ENCODE measurements around the gene ANKRD11. TPM values are rescaled to one million over a fixed set of nuclear protein-coding genes. Genes with fewer than 3 reads are reported as not detected.
"Not testable (repeated sequence)": the region's sequence is repeated elsewhere in the genome, so short reads cannot be mapped to it uniquely, and the experiment has no call there.

ANKRD11 gene
- total RNA-seq, 1 donor from 2014 or later, result 164 TPM

DNA sequence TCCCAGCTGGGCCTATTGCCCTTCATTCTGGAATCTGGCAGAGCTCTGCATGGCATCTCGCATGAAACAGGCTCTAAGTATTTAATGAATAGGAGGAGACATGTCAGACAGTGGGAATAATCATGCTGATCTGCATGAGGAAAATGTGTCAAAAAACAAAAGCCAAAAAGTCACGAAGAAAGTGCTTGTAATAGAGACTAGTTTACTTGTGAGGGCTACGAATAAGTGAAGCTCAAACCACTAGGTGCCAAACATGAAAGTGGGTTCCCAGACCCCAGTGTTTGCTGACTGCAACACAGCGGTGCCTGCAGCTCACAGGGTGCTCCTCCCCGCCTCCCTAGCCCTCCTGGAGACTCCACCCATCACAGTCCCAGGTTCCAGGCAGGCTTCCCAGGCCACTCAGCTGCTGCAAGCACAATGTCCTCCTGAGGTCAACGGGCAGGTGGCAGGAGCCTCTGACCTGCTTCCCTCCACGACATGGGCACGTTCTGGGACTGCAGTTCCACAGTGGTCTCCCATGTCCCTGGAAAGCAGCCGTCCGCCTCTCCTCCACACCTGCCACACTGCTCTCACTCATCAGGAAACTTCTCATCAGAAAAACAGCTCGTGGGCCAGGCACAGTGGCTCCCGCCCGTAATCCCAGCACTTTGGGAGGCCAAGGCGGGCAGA is 96.5 kb downstream of the ANKRD11 start:
- H3K4me1 Mint-ChIP-seq, result peaks cover 35% of the 10 kb centered on the region
- H3K27me3 Mint-ChIP-seq (ENCODE audit: low read depth), result no peaks in the 10 kb centered on the region
- H3K36me3 Mint-ChIP-seq (ENCODE audit: low read depth), result peaks cover 5% of the 10 kb centered on the region
- DNase-seq (ENCODE audit: low read depth, low spot score), result no peak
- H3K27ac Mint-ChIP-seq (ENCODE audit: unreplicated experiment), result peak overlapping the region; percentile 84
- TF ChIP-seq, protein P1, sequence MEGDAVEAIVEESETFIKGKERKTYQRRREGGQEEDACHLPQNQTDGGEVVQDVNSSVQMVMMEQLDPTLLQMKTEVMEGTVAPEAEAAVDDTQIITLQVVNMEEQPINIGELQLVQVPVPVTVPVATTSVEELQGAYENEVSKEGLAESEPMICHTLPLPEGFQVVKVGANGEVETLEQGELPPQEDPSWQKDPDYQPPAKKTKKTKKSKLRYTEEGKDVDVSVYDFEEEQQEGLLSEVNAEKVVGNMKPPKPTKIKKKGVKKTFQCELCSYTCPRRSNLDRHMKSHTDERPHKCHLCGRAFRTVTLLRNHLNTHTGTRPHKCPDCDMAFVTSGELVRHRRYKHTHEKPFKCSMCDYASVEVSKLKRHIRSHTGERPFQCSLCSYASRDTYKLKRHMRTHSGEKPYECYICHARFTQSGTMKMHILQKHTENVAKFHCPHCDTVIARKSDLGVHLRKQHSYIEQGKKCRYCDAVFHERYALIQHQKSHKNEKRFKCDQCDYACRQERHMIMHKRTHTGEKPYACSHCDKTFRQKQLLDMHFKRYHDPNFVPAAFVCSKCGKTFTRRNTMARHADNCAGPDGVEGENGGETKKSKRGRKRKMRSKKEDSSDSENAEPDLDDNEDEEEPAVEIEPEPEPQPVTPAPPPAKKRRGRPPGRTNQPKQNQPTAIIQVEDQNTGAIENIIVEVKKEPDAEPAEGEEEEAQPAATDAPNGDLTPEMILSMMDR (conservative IDR thresholded peaks at IDR 0.05), result no peak
- H3K9me3 Mint-ChIP-seq, result no peaks in the 10 kb centered on the region
- H3K4me3 Mint-ChIP-seq, result no peak overlapping the region

DNA sequence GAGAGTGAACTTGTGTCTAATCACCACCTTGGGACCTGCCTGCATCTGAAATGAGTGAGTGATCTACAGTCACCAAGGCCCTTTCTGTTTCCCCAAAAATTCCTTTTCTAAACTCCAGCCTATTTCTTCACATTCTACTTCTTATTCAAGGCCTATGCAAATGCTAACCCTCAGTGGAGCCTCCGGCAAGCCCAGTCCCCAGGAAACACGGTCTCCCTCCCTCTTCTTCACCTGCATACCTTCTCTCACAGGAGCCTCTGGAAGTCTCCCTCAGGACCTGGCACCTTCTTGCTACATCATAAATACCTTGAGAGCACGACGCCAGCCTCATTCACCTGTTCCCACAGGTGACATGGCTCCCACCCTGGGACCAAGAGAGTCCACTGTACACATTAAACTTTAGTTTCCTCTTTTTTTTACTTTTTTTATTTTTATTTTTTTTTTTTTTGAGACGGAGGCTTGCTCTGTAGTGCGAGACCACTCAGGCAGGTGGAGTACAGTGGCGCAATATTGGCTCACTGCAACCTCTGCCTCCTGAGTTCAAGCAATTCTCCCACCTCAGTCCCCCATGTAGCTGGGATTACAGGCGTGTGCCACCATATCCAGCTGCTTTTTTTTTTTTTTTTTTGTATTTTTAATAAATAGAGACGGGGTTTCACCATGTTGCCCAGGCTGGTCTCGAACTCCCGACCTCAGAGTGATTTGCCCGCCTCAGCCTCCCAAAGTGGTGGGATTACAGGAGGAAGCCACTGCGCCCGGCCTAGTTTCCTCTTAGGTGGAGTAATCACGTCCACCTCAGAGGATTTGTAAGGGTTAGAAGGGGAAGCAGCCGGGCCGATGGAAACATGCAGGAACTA is 97.3 kb downstream of the ANKRD11 start:
- Mint-ChIP-seq H3K27ac (ENCODE audit: unreplicated experiment) (no peak overlapping the region), H3K36me3 (ENCODE audit: low read depth) (peaks cover 8% of the 10 kb centered on the region), H3K9me3 (no peaks in the 10 kb centered on the region), H3K4me1 (peaks cover 39% of the 10 kb centered on the region), H3K4me3 (no peak overlapping the region), H3K27me3 (ENCODE audit: low read depth) (no peaks in the 10 kb centered on the region)
- TF ChIP-seq, protein P1 (conservative IDR thresholded peaks at IDR 0.05), result no peak
- DNase-seq (ENCODE audit: low read depth, low spot score), result no peak

DNA sequence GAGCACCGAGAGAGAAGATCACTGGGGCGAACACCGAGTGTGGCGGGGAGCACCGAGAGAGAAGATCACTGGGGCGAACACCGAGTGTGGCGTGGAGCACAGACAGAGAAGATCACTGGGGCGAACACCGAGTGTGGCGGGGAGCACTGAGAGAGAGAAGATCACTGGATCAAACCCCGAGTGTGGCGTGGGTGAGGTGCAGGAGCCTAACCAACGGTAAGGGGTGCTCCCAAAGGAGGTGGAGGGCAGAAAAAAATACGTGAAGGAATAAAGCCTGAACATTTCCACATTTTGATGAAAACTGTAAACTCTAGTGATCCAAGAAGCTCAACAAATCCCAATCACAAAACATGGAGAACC is 100.2 kb downstream of the ANKRD11 start:
- DNase-seq (ENCODE audit: low read depth, low spot score); H3K36me3 Mint-ChIP-seq (ENCODE audit: low read depth); H3K27ac Mint-ChIP-seq (ENCODE audit: unreplicated experiment); H3K27me3 Mint-ChIP-seq (ENCODE audit: low read depth); H3K9me3 Mint-ChIP-seq; H3K4me3 Mint-ChIP-seq: not testable (repeated sequence)
- H3K4me1 Mint-ChIP-seq, result peaks cover 48% of the 10 kb centered on the region

DNA sequence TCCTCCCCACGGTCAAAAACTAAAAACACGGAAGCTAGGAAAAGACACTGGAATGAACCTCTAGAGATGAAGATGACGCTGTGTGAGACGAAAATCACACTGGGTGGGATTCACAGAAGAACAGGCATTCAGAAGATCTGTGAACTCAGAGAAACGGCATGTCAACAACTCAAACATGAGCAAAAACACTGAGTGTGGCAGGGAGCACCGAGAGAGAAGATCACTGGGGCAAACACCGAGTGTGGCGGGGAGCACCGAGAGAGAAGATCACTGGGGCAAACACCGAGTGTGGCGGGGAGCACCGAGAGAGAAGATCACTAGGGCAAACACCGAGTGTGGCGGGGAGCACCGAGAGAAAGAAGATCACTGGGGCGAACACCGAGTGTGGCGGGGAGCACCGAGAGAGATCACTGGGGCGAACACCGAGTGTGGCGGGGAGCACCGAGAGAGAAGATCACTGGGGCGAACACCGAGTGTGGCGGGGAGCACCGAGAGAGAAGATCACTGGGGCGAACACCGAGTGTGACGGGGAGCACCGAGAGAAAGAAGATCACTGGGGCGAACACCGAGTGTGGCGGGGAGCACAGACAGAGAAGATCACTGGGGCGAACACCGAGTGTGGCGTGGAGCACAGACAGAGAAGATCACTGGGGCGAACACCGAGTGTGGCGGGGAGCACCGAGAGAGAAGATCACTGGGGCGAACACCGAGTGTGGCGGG is 100.7 kb downstream of the ANKRD11 start:
- H3K4me3 Mint-ChIP-seq; H3K36me3 Mint-ChIP-seq (ENCODE audit: low read depth); H3K9me3 Mint-ChIP-seq; H3K27me3 Mint-ChIP-seq (ENCODE audit: low read depth); DNase-seq (ENCODE audit: low read depth, low spot score); H3K27ac Mint-ChIP-seq (ENCODE audit: unreplicated experiment): not testable (repeated sequence)
- peaks cover 44% of the 10 kb centered on the region for H3K4me1 Mint-ChIP-seq

DNA sequence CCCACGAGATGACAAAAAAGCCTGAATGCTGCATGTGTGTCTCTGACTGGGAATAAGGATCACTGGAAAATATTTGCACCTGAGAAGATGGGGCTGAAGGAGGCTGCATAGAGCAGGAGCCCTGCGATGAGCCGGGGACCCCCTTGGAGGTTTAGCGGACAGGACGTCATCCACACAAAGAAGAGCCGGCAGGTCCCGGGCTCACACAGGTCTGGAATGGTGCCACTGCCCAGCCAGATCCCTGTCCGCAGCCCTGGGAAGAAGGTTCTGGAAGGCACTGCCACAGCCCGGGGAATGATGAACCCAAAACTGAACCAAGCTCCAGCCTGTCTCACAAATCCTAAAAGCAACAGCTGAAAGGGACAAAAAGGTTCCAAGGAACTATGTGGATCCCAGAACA is 101.8 kb downstream of the ANKRD11 start:
- TF ChIP-seq, protein P1 (conservative IDR thresholded peaks at IDR 0.05), result no peak
- Mint-ChIP-seq H3K36me3 (ENCODE audit: low read depth) (peaks cover 8% of the 10 kb centered on the region), H3K9me3 (no peaks in the 10 kb centered on the region), H3K27me3 (ENCODE audit: low read depth) (no peaks in the 10 kb centered on the region), H3K4me3 (peak overlapping the region; percentile 12), H3K27ac (ENCODE audit: unreplicated experiment) (no peak overlapping the region), H3K4me1 (peaks cover 47% of the 10 kb centered on the region)
- DNase-seq (ENCODE audit: low read depth, low spot score), result no peak

DNA sequence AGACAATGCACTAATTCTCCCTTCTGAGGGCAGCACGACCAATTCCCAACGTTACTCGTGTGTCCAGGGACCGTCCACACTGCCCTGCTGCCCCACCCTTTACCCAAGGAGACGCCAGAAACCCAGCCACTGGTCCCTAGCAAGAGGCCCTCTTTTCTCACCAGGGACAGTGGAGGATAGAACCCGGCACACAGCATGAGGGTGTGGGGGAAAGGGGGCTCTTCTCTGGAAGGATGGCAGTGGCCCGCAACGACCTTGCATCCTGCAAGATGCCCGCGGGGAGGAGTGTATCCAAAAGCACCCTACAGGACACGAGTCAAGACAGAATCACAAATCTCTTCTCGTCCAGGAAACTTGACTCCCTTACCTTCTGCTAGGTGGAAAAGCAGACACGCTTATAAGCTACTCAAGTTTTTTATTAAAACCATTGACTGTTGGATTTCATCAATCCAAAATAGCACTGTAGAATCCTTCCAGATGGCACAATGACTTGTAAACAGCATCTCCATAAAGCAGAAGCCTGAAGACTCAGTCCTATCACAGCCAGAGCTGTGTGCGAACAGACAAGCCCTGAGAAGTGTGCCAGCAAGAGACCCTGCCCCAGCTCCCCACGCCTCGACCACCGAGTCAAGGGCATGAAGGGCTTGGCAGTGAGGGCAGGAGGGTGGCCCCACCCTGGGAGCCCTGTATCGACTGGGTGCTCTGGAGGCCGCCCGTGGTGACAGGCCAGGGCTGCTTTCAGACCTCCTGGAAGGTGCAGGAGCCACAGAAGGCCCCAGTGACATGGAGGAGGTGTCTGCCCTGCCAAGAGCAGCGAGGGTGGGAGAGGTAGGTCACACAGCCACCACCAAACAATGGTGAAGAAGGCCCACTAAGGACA is 103.8 kb downstream of the ANKRD11 start:
- TF ChIP-seq, protein P1 (conservative IDR thresholded peaks at IDR 0.05), result no peak
- H3K9me3 Mint-ChIP-seq, result no peaks in the 10 kb centered on the region
- H3K36me3 Mint-ChIP-seq (ENCODE audit: low read depth), result peaks cover 8% of the 10 kb centered on the region
- no peak for DNase-seq (ENCODE audit: low read depth, low spot score)
- no peak overlapping the region for H3K4me3 Mint-ChIP-seq
- H3K27me3 Mint-ChIP-seq (ENCODE audit: low read depth), result no peaks in the 10 kb centered on the region
- peaks cover 55% of the 10 kb centered on the region for H3K4me1 Mint-ChIP-seq
- peak overlapping the region; percentile 27 for H3K27ac Mint-ChIP-seq (ENCODE audit: unreplicated experiment)
